Osteocyte (in vitro differentiated cells): ENCODE measurements around the gene EPS8L3. TPM values are rescaled to one million over a fixed set of nuclear protein-coding genes. Genes with fewer than 3 reads are reported as not detected.

ENCODE experiments used
- DNase-seq: peaks from one replicate; pipeline ENCODE4 v3.0.0; 2021; ENCODE audit warnings: mixed read lengths; ENCODE audit not compliant: unreplicated experiment; ENCODE audit errors: extremely low spot score
- H3K27ac Mint-ChIP-seq: one replicate; pipeline ENCODE4 v1.8.0; 2021; ENCODE audit warnings: mild to moderate bottlenecking, mixed read lengths; ENCODE audit not compliant: unreplicated experiment
- H3K27me3 Mint-ChIP-seq: one replicate; pipeline ENCODE4 v1.8.0; 2021; ENCODE audit warnings: mixed read lengths; ENCODE audit not compliant: unreplicated experiment
- H3K36me3 Mint-ChIP-seq: one replicate; pipeline ENCODE4 v1.8.0; 2021; ENCODE audit warnings: mixed read lengths; ENCODE audit not compliant: unreplicated experiment
- H3K4me1 Mint-ChIP-seq: one replicate; pipeline ENCODE4 v1.8.0; 2021; ENCODE audit warnings: mixed read lengths; ENCODE audit not compliant: unreplicated experiment
- H3K4me3 Mint-ChIP-seq: one replicate; pipeline ENCODE4 v1.8.0; 2021; ENCODE audit warnings: mild to moderate bottlenecking, moderate library complexity, mixed read lengths; ENCODE audit not compliant: unreplicated experiment
- H3K9me3 Mint-ChIP-seq: one replicate; pipeline ENCODE4 v1.8.0; 2021; ENCODE audit warnings: mixed read lengths; ENCODE audit not compliant: unreplicated experiment
- CTCF ChIP-seq: fragments of 200-600 bp; sonication (generic); IDR thresholded peaks from 2 replicates; pipeline ENCODE4 v1.5.0; 2021; ENCODE audit warnings: antibody characterized with exemption, mild to moderate bottlenecking, moderate library complexity
- total RNA-seq: library from RNA; stranded (reverse); gene quantifications from 2 replicates; pipeline ENCODE4 v1.2.1, GENCODE V29; 2021

The EPS8L3 gene
- total RNA-seq, 1 donor from 2014 or later: not detected

GRCh38 chr1:109773203-109773899 is 9.6 kb upstream of the EPS8L3 start:
- DNase-seq: peak; percentile 93

GRCh38 chr1:109772658-109773202 is 9.0 kb upstream of the EPS8L3 start:
- H3K4me1 Mint-ChIP-seq: peaks cover 12% of the 10 kb centered on the region
- no peak for TF ChIP-seq CTCF
- H3K27me3 Mint-ChIP-seq: no peaks in the 10 kb centered on the region
- H3K27ac Mint-ChIP-seq: no peak overlapping the region
- H3K4me3 Mint-ChIP-seq: no peak overlapping the region
- DNase-seq: no peak
- H3K36me3 Mint-ChIP-seq: no peaks in the 10 kb centered on the region
- no peaks in the 10 kb centered on the region for H3K9me3 Mint-ChIP-seq

More at GRCh38 chr1:109773203-109773899, 9.6 kb upstream of the EPS8L3 start:
- Mint-ChIP-seq H3K4me1 (peaks cover 12% of the 10 kb centered on the region), H3K27ac (no peak overlapping the region), H3K36me3 (no peaks in the 10 kb centered on the region), H3K9me3 (no peaks in the 10 kb centered on the region), H3K27me3 (no peaks in the 10 kb centered on the region), H3K4me3 (no peak overlapping the region)
- TF ChIP-seq CTCF: peak; percentile 93

- no peak overlapping the region for H3K4me3 Mint-ChIP-seq
- H3K27ac Mint-ChIP-seq: no peak overlapping the region
- H3K36me3 Mint-ChIP-seq: no peaks in the 10 kb centered on the region
- no peaks in the 10 kb centered on the region for H3K9me3 Mint-ChIP-seq
- TF ChIP-seq CTCF: no peak
- peaks cover 10% of the 10 kb centered on the region for H3K4me1 Mint-ChIP-seq
- DNase-seq: no peak
- H3K27me3 Mint-ChIP-seq: no peaks in the 10 kb centered on the region
Observed at GRCh38 chr1:109771712-109772657, 8.3 kb upstream of the EPS8L3 start.

DNA sequence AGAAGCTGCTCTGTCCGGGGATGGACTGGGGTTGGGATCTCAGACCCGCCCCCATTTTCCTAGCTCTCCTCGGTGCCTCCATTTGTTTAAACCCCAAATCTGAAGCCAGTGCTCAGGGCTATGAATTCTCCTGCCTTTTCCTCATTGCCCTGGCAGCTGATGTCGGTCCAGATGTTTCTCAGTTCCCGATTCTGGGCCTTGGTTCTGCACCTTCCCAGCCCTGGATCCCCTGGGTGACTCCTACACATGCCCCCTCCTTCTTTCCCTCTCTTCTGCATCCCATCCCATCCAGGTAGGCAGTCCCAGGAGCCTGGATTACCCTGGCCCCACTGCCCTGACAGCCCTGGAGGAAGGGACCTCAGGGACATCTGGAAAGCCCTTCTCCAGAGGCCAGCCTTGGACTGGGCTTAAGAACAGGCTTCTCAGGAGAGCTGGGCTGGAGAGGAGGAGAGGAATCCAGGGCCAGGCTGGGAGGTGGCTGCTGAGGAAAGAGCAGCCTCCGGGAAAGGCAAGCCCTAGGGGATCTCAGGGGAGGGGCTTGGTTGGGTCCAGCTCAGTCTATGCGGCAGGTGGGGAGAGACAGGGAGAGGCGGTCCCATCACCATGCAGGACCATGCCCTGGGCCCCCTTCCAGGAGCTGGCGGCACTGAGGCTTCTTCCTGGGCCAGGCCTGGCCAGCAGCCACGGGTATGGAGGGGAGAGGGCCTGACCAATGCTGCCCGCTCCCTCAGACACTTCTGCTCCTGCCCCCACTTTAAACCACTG is 6.8 kb upstream of the EPS8L3 start:
- no peak overlapping the region for H3K4me3 Mint-ChIP-seq
- no peaks in the 10 kb centered on the region for H3K36me3 Mint-ChIP-seq
- H3K27me3 Mint-ChIP-seq: peaks cover under 1% of the 10 kb centered on the region
- H3K9me3 Mint-ChIP-seq: no peaks in the 10 kb centered on the region
- no peak for TF ChIP-seq CTCF
- H3K27ac Mint-ChIP-seq: no peak overlapping the region
- DNase-seq: no peak
- peaks cover 10% of the 10 kb centered on the region for H3K4me1 Mint-ChIP-seq
